HepG2 (cell line): Measurements from ENCODE around the gene UPB1. TPM values are rescaled to one million over a fixed set of nuclear protein-coding genes. Genes with fewer than 3 reads are reported as not detected.
A peak's percentile ranks its signal among the peaks of the same experiment; 100 is the strongest.

Experiments used
- ATAC-seq: fragments of 200-7000 bp; cut with Tn5 transposase; 3 replicates; pipeline ENCODE4 v1.9.1; 2020; ENCODE audit warnings: mild to moderate bottlenecking, moderate library complexity
- BruUV-seq: library from RNA; stranded (reverse); fragments of 400-500 nt; replicated peaks from 2 replicates; lab custom pipeline; 2021; lab: Mats Ljungman, UMichigan
- CTCF ChIA-PET: fragments of 300-600 bp; formaldehyde crosslinking; extraction: SDS; loops from one replicate; lab custom pipeline; 2021; ENCODE audit warnings: low total read pairs, inconsistent platforms, low intra/inter-chr PET ratio; lab: Yijun Ruan, JAX
- POLR2A ChIA-PET: fragments of 350-600 bp; sonication (Branson Sonifier 250); formaldehyde crosslinking; loops from one replicate; lab custom pipeline; 2020; ENCODE audit warnings: antibody characterized with exemption, inconsistent platforms; lab: Yijun Ruan, JAX
- DNase-seq: peaks from one replicate; pipeline ENCODE4 v3.0.0-alpha.2; 2015; ENCODE audit warnings: low spot score
- FAIRE-seq: peaks from 3 replicates; lab custom pipeline; 2011; peaks lifted over from hg19 to GRCh38; lab: Jason Lieb, UNC
- H2AFZ ChIP-seq: one replicate; pipeline ENCODE4 v1.6.1; 2011; ENCODE audit warnings: low read length, inconsistent platforms
- H3K27ac ChIP-seq: fragments of 300-600 bp; 3 replicates; pipeline ENCODE4 v1.8.0; 2011; ENCODE audit warnings: mixed run types, mild to moderate bottlenecking, mixed read lengths, low read length, inconsistent platforms; ENCODE audit not compliant: insufficient read depth; ENCODE audit errors: extremely low read length
- H3K27me3 ChIP-seq, 2 experiments: fragments of 200-600 bp in 1 of 2; 2 replicates in 1 of 2; 3 replicates in 1 of 2; pipeline versions ENCODE4 v1.6.0 to v1.8.0; 2011; ENCODE audit warnings: low read length in 2 of 2, mild to moderate bottlenecking in 2 of 2, moderate library complexity in 2 of 2, inconsistent platforms in 1 of 2; ENCODE audit not compliant: insufficient read depth in 2 of 2, control insufficient read depth in 1 of 2
- H3K36me3 ChIP-seq, 2 experiments: fragments of 200-600 bp in 1 of 2; replicated peaks in 1 of 2; 2 replicates in 1 of 2; 3 replicates in 1 of 2; pipeline versions ENCODE4 v1.5.1 to v1.8.0; 2011; ENCODE audit warnings: low read length in 2 of 2, inconsistent platforms in 1 of 2; ENCODE audit not compliant: insufficient read depth in 2 of 2, control insufficient read depth in 1 of 2
- H3K4me1 ChIP-seq: 2 replicates; pipeline ENCODE4 v1.5.1; 2012; ENCODE audit warnings: low read length, inconsistent platforms; ENCODE audit not compliant: insufficient read depth
- H3K4me2 ChIP-seq: 2 replicates; pipeline ENCODE4 v1.6.0; 2011; ENCODE audit warnings: low read depth, low read length, inconsistent platforms
- H3K4me3 ChIP-seq, 3 experiments: fragments of 200-600 bp in 1 of 3; sonication (generic), shearing (Covaris generic) in 1 of 3; replicated peaks in 1 of 3; 2 replicates each; pipeline ENCODE4 v1.5.1; 2011 to 2016; ENCODE audit warnings: low read length in 3 of 3, inconsistent platforms in 2 of 3, low read depth in 2 of 3, mild to moderate bottlenecking in 2 of 3, control low read depth in 1 of 3, mixed read lengths in 1 of 3; ENCODE audit not compliant: insufficient read depth in 1 of 3
- H3K79me2 ChIP-seq: one replicate; pipeline ENCODE4 v1.6.1; 2011; ENCODE audit warnings: low read length, inconsistent platforms; ENCODE audit not compliant: insufficient read depth
- H3K9ac ChIP-seq: 2 replicates; pipeline ENCODE4 v1.6.0; 2011; ENCODE audit warnings: mild to moderate bottlenecking, low read depth, low read length, inconsistent platforms; ENCODE audit not compliant: insufficient read depth
- H3K9me3 ChIP-seq: 2 replicates; pipeline ENCODE4 v1.5.1; 2012; ENCODE audit warnings: mild to moderate bottlenecking, low read length
- H4K20me1 ChIP-seq: 2 replicates; pipeline ENCODE4 v1.6.0; 2011; ENCODE audit warnings: inconsistent platforms, mild to moderate bottlenecking, low read length, moderate library complexity; ENCODE audit not compliant: insufficient read depth
- ETV6 ChIP-seq: sonication (generic); formaldehyde crosslinking; conservative IDR thresholded peaks from 2 replicates; pipeline ENCODE4 v1.4.0; 2020; ENCODE audit warnings: missing genetic modification reagents
- KDM2A ChIP-seq: sonication (generic); formaldehyde crosslinking; IDR thresholded peaks from 2 replicates; pipeline ENCODE4 v1.4.0; 2020; ENCODE audit warnings: low read depth, missing genetic modification reagents, borderline replicate concordance
- MAF1 ChIP-seq: sonication (generic); formaldehyde crosslinking; IDR thresholded peaks from 2 replicates; pipeline ENCODE4 v1.5.0; 2020; ENCODE audit warnings: missing genetic modification reagents, borderline replicate concordance
- PATZ1 ChIP-seq: sonication (generic); formaldehyde crosslinking; IDR thresholded peaks from 2 replicates; pipeline ENCODE4 v1.4.0; 2020; ENCODE audit warnings: missing genetic modification reagents
- SIX4 ChIP-seq: sonication (generic); formaldehyde crosslinking; IDR thresholded peaks from 2 replicates; pipeline ENCODE4 v1.4.0; 2020; ENCODE audit warnings: missing genetic modification reagents
- ZBTB38 ChIP-seq: sonication (generic); formaldehyde crosslinking; IDR thresholded peaks from 2 replicates; pipeline ENCODE4 v1.5.1; 2020; ENCODE audit warnings: mild to moderate bottlenecking, missing genetic modification reagents
- ZNF609 ChIP-seq: sonication (generic); formaldehyde crosslinking; IDR thresholded peaks from 2 replicates; pipeline ENCODE4 v1.4.0; 2020; ENCODE audit warnings: mild to moderate bottlenecking, missing genetic modification reagents, borderline replicate concordance
- WGBS: methylation state at CpG from one replicate; pipeline ENCODE4 v1.1.6; 2017; ENCODE audit warnings: low lambda C conversion rate; 5-methylcytosine and 5-hydroxymethylcytosine counted together
- in situ Hi-C: cut with HindIII; loops from 2 replicates; pipeline ENCODE4 v1.10.0; 2017; ENCODE audit warnings: low pct_unique_long_range_greater_than_20kb; ENCODE audit not compliant: extremely low pct_ligation_motif_present
- intact Hi-C: fragments of 100-400 bp; cut with micrococcal nuclease; formaldehyde crosslinking; loops from one replicate; pipeline ENCODE4 v1.10.0; 2022; ENCODE audit not compliant: unreplicated experiment
- polyA plus RNA-seq, 8 experiments: library from polyadenylated mRNA; depleted of rRNA in 3 of 8; stranded (reverse) in 7 of 8; unstranded in 1 of 8; fragments of >200 nt; fragmentation: Illumina TruSeq in 4 of 8; extraction: Trizol in 4 of 8; gene quantifications; 2 replicates each; pipeline versions ENCODE4 v1.2.1 to v1.2.3, GENCODE V29; 2011 to 2016; ENCODE audit warnings: low read depth in 4 of 8, missing spikeins in 1 of 8, mixed read lengths in 1 of 8; ENCODE audit not compliant: insufficient read depth in 1 of 8
- total RNA-seq, 5 experiments: library from RNA; depleted of rRNA; stranded (reverse); fragments of >200 nt; fragmentation: Illumina TruSeq; extraction: Trizol; gene quantifications; 2 replicates each; pipeline ENCODE4 v1.2.3, GENCODE V29; 2016; ENCODE audit warnings: low read depth in 1 of 5

Gene UPB1
- total and polyA plus RNA-seq, 2 of the 13 experiments (the other 11 are each of a cell fraction or from before 2014, with no cell fraction given) = 0.38 to 1.2 TPM

- TF ChIP-seq ZNF609 (0 out of 2 replicates have a peak, but pooled peaks have one; percentile 30), ETV6 (CRISPR knock-in tag) (no peak)
Measured at GRCh38 chr22:24506802-24507438, 11.8 kb downstream of the UPB1 start (continued).

- ChIA-PET POLR2A (interaction anchor here (1.2 to 3.8 kb wide), 11 partner anchors 8 to 84 kb away, joined by 3 to 46 read pairs (median 15); partner anchors contain the start of gene GUCD1), CTCF (no interaction called here)
- no peak for FAIRE-seq
- no peaks in the 10 kb centered on the region for H3K36me3 ChIP-seq
- in situ Hi-C loops = no loop called here
- H2AFZ ChIP-seq = no peak overlapping the region
- 92% methylated on average over 7 of the region's 7 CpGs for WGBS
- H3K79me2 ChIP-seq = no peaks in the 10 kb centered on the region
- no peaks in the 10 kb centered on the region for H3K9me3 ChIP-seq
- 0 out of 2 replicates have a peak, but pooled peaks have one; percentile 2 for TF ChIP-seq KDM2A
- TF ChIP-seq PATZ1 = 0 out of 2 replicates have a peak, but pooled peaks have one; percentile 18
- no peak for TF ChIP-seq SIX4 (CRISPR knock-in tag)
- TF ChIP-seq MAF1 = no peak
- peak; percentile 53; the same call in 1 of the 2 replicates for TF ChIP-seq ZBTB38 (CRISPR knock-in tag)
- TF ChIP-seq, all 625 proteins: peak for 3
- Histone ChIP-seq H4K20me1 (no peaks in the 10 kb centered on the region), H3K4me2 (peak overlapping the region; percentile 92), H3K4me1 (peaks cover 100% of the 10 kb centered on the region), H3K27me3 (no peaks in the 10 kb centered on the region), H3K4me3 (no peak overlapping the region), H3K9ac (peak overlapping the region; percentile 69), H3K27ac (peak overlapping the region; percentile 99)
- BruUV-seq = no TSS peak
- intact Hi-C loops = loop anchor here (2.0 to 10.0 kb wide), 2 partner anchors 13 to 233 kb away; partner anchors contain the start of gene SPECC1L
- ATAC-seq = no peak
- no peak for DNase-seq
Measured at GRCh38 chr22:24507716-24508115, 12.6 kb downstream of the UPB1 start.
